GOT3 (cell line): ENCODE measurements around the gene SORBS2.

ENCODE experiments used
- DNase-seq: peaks from one replicate; lab custom pipeline; 2025; ENCODE audit warnings: mixed read lengths; lab: John Stamatoyannopoulos, UW

SORBS2 gene

DNA sequence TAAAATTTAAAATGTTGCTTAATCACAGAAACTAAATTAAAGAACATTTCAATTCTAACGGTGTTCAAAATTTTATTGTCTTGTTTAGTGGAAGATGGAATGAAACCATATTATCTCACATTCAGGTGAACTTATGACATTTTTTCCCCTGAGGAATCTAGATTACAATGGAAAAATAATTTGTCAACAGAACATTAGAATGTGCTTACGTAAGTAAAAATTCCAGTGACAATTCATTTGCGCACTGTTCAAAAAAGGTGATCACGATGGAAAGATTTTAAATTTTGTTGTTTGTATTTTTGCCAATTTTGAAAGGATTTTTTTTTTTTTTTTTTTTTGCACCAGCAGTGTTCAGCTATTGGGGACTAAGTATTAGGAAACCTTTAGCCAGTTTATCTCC lies 23.3 kb upstream of the SORBS2 start:
- DNase-seq = no peak

DNA sequence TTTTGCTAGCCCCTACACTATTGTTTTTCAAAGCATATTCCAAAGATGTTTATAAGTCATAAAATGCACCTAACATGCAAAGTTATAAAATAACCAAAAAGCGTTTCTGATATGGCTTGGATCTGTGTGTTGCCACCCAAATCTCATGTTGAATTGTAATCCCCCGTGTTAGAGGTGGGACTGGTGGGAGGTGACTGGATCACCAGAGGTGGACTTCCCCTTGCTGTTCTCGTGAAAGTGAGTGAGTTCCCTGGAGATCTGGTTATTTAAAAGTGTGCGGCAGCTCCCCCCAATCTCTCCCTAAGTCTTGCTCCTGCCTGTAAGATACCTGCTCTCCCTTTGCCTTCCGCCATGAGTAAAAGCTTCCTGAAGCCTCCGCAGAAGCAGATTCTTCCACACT lies 22.8 kb upstream of the SORBS2 start:
- DNase-seq = no peak

DNA sequence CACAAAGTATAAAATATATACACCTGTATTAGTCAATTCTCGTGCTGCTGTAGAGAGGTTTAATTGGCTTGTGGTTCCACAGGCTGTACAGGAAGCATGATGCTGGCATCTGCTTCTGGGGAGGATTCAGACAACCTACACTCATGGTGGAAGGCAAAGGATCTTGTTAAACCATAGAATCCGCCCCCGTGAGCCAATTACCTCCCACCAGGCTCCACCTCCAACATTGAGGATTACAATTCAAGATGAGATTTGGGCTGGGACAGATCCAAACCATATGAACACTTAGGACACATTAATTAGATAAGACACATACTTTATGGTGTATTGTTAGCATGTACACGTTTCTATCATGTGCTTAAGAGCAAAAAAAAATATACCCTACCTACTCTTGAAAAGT lies 22.1 kb upstream of the SORBS2 start:
- DNase-seq = no peak

DNA sequence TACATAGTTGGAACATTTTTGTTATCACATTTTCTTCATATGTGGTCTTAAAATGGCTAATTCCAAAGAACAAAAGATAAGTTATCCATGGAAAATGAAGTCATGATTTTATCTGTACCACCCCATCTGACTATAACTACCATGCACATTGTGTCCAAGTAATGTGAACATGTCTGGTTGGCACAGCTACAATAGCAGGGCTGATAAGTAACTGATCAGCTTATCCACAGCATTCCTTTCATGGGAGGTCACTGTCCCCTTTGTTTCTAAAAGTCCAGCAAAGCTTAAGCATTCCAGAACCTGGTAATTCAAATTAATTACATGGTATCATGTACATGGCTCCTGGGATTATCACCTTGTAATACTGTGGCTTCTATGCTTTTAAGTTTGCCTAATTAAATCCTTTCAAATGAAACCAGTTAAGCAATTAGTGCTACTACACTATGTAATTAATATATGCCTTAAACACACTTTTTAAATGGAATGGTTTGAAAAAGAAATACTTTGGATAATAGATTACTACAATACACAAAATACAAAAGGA lies 21.1 kb upstream of the SORBS2 start:
- no peak for DNase-seq

DNA sequence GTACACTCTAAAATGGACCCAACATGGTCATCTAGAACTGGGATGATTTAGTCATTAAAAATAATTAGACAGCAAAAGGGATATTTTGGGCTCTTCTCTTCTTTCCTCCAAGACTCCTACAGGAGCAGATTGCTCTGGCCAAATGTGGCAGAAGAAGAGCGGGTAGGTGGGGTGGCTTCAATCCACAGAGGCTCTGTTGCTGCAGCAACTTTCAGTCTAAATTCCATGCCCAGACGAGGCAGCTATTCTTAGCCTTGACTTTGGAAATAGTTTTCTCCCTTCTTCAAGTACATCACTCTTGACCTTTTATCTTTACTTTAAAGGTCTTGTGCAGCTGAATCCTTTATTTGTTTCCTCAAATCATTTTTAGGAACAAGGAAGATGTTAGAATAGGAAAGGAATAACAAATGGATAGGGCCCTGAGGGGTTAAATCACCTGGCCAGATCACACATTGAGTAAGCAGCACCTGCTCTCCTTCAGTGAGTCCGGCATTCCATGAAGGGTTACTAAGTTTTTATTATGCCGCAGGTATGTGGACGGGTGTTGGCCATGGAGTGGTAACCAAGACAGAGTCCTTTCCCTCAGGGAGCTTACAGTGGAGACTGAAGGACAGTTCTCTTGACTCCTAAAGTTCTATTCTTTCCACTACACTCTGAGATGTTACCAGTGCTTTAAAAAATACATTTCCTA lies 19.3 kb upstream of the SORBS2 start:
- no peak for DNase-seq

DNA sequence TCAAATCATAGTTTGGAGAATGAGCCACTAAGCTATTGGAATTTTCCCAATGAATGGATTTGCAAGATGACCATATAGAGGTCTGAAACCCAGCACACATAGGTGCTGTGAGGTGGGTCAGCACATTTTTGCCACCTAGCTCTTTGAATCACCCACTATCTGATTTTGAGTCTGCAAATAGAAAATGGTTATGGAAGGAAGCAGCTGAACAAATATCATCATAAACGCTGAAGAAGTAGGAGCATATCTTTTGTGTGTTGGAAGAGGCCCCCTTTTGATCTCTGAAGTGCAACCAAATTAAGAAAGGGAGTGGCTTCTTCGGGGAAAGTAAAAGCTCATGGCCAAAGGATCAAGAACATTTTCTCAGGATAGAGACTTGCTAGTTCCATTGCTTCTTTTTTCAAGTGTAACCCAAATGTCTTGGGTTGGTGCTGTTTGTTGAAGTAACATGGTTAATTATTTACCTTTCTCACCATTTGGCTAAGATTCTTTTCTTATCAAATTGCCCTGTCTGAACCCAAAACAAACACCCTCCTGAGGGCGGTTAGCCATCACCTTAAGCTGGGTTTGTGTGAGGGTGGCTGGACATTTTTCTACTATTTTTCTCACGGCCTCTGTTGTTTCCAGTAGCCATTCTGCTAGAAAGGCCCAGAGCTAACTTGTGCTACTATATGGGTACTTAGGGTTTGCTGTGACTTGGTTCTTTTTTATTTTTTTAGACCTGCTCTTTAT lies 18.4 kb upstream of the SORBS2 start:
- no peak for DNase-seq

DNA sequence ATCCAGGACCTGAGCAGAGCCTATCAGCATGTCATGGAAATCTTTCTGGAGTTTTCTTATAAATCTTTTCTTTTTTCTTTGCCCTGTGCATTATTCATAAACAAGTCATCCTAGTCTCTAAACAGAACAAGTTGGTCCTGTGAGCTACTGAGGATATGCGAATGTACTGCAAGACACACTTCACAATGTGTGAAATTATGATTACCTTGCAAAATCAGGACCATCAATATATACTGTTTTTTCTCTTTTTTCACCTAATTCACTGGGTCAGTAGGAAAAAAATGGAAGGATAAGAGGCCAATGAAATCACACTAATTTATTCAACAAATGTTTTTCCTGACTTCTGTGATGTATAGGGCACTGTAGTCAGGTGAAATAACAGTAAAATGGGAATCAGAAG lies 14.4 kb upstream of the SORBS2 start:
- DNase-seq = no peak

DNA sequence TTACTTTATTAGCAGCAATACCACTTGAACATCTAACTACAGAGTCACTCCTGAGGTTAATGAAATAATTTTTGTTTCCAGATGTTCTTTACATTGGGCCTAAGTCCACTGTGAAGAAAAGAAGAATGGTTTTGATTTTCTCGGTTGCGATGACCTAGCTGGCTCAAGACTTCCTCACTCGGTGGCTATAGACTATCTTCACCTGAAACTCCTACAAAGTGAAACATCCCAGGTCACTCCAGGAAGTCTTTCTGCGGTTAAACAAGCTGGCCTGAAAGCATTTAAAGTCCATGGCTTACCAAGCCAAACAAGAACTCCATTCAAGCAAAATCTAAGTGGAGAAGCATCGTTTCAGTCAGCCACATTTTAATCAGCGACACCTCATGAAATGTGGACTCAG lies 13.7 kb upstream of the SORBS2 start:
- DNase-seq = no peak

GRCh38 chr4:185822791-185823190 lies 10.8 kb upstream of the SORBS2 start:
- DNase-seq = no peak

GRCh38 chr4:185821029-185821419 lies 9.0 kb upstream of the SORBS2 start:
- DNase-seq = no peak

DNA sequence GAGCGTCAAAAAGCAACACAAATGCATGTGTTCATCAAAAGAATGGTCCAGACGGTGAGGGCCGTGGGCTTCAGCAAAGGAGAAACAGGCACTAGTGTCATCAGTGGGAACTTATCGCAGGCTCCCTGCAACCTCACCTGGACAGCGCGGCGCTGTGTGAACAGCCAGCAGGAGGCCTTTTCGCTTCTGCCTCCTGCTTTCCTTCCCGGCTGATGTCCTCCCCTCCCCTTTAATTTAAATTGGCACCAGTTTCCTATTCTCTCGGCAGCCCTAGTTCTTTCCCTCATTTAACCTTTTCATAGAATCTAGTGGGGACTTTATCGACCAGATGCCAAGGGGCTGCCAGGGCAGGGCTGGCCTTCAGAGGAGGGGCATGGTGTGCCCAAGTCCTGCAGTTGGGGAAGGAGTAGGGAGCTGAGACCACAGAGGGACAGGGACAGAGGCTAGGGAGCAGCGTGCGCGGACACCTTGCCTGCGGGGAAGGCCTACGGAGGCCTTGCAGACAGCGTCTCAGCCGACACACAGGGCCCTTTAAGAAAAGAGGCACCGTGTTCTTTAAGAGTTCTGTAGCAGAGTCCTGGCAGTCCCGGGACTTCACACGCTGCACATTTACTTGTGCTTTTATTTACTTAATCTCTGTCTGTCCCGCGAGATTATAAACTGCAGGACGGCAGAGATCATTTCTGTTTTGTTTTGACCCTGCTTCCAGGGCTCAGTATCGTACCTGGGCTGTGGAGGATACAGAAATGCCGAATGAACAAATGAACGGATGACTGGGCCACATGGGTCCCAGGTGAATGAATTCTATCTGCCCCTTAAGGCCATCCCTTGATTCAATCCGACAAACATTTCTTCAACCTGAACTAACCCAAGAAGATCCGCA lies 8.4 kb upstream of the SORBS2 start:
- no peak for DNase-seq

DNA sequence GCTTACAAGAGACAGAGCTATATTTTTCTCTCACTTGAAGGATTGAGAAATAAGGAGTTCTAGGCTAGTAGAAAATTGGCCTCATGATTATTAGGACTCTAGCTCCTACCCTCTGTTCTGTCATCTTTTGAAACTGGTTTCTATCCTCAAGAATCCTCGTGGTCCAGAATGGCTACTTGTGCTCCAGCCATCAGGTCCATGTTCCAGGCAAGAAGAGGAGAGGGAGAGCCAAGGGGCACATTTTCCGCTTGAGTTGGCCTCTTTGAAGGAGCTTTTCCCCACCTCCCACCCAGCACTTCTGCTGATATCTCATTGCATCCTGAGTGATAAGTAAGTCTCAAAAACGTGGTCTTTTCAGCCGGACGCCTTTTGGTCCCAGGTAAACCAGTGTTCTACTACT lies 7.2 kb upstream of the SORBS2 start:
- DNase-seq = no peak

DNA sequence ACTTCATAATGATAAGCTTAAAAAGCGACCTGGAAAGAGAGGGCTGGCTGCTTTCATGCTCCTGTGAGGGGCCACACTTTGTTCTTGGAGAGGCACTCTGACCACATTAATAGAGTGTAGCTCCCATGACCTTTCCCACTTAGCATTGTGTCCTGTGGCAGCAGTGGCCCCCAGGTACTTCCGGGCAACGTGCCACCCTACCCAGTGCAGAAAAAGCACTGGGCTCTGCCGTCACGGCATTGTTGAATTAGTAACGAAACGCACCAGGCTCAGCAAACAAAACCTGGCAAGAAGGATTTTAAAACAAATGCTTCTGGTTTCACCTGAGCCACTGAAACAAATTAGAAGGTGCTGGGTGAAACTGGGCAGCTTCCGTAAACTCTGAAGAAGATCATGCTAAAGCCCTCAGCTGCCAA lies 5.4 kb upstream of the SORBS2 start:
- DNase-seq = no peak

DNA sequence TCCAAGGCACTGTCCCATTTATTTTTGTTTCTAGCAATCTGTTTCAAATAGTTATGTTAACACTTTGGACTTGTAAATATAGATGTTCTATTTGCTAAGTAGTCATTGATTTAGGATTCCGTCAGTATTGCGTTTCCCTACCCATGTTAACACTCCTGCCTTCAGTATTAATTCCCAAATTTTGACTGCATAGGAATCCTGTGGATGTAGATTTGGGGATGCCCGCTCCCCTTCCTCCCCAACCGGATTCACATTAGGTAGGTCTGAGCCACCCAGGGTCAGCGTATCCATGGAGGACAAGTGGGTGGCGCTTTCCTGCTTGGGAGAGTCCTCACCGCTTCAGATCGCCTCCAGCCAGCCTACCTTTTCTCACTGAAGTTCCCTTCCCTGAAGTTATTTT lies 1.1 kb upstream of the SORBS2 start:
- no peak for DNase-seq

DNA sequence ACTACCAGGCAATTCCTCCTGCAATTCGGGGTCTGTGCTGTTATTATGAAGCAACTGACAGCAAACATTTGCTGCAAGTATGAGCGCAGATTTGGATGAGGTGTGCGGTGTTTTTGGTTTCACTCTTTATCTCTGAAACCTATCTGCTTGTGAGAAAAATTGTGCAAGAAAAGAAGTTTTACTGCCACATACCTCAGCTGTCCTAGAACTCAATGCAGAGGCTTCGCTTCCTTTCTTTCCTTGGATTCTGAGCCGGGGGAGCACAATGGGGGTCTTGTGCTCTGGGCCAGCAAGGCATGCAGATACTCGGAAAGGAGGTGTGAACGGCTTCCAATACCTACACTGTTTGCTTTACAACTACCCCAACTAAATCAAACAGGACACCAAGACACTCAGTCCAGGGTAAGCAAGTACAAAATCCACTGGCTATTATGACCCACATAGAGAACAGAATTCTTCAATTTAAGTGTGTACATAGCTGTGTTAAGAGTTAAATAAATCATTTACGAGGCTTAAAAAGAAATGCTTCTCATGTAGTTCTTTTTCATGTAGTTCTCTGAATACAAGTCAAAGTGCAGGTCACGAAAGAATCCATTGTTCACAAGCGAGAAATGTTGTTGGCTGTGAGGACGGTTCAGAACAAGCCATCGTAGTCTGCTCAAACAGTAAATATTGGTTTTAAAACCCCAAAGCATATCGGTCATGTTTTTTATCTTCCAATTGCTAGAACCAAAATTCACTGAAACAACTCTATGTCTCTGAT lies 1.1 kb downstream of the SORBS2 start:
- no peak for DNase-seq

DNA sequence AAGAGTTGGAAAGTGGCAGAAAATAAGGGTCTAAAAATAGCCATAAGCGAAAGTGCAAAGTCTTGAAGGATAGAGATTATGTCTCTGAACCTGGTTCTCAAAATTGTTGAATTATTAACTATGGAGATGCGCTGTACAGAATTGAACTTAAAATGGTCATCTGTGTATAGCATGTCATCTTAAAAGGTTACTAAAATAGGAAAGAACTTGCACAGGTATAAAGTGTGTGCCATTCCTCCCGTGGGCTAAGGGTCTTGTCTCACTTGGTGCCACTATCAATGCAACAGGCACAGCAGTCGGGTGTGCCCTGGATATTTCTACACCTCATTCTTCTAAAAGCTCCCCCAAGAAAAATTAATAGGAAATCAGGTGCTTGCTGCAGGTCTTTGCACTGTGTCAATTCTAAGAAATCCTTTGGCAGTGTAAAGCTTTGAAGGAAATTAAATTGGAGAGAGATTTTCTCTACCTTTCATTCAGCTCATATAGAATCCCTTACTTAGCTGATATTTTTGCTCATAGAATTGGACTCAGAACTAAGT lies 2.4 kb downstream of the SORBS2 start:
- no peak for DNase-seq

DNA sequence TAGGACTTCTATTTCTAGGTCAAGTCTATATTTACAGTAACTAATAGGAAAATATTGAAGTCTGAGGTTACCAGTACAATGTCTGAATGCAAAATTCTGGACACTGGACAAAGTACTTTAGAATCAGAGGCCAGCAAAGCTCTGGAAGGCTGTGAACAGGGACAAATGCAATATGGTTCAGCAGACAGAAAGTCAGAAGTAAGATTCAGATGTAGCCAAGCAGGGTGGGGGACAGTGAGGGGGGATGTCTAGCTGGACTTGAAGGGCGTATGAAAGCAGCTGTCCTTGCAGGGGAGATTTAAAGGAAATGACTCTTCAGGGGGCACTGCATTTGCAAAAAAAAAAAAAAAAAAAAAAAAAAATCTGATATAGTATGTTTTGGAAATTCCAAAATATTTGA lies 2.9 kb downstream of the SORBS2 start:
- DNase-seq = no peak

DNA sequence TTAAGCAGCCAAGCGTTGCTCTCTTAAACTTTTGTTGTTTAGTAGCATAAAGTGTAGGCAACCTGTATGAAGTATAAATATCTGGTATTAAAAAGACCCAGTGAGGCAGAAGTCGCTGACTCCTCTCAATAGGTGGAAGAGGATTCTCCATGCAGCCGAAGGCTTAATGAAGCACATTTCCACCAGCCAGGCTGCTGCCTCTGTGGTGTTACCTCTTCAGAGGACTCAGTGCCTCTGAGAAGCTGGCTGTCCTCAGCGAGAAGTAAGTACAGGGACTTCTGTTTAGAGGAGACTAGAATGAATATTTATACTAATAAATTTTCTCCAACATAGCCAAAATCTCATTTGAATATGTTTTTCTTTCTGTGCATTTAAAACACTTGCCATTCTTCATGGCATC lies 6.0 kb downstream of the SORBS2 start:
- no peak for DNase-seq

- no peak for DNase-seq
Measured at GRCh38 chr4:185805262-185805802, 6.7 kb downstream of the SORBS2 start.

DNA sequence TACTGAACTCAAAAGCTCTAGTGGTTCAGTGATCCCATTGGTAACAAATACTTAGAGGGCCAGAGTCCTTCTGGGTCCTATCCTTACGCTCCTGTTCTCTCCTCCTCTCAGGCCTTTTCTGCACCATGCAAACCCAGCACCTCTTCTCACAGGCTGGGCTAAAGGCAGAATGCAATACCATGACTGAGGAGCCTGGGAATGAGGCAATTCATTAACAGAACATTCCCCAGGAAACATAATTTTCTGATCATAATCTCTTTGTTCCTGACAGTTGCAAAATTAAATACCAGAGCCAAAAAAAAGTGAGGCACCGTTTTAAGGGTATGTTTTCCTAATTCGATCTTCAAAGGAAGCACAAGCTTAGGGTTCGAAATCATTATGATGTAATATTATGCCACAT lies 9.0 kb downstream of the SORBS2 start:
- no peak for DNase-seq

GRCh38 chr4:185801471-185801870 lies 10.5 kb downstream of the SORBS2 start:
- DNase-seq = no peak
